ENCODE data around the gene ZNF283. TPM values are rescaled to one million over a fixed set of nuclear protein-coding genes. Genes with fewer than 3 reads are reported as not detected.
A peak's percentile ranks its signal among the peaks of the same experiment; 100 is the strongest.

Gene ZNF283
- polyA plus RNA-seq, 3 donors, result 0.80 to 2.5 (median 2.0) TPM

DNA sequence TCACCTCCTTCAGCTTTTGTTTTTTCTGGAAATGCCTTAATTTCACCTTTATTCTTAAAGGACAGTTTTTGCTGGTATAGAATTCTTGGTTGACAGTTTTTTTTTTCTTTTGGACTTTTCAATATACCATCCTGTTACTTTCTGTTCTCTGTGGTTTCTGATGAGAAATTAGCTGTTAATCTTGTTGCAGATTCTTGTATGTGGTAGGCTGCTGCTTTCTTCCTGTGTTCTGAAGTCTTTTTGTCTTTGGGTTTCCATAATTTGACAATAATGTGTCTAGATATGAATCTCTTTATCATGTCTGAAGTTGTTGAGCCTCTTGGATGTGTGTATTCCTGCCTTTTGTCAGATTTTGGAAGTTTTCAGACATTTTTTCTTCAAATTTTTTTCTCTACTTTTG is 12.0 kb downstream of the ZNF283 start:
- H3K36me3 Mint-ChIP-seq, result peaks cover 75 to 84% of the 10 kb centered on the region in 2 donors
- no peak overlapping the region for H3K4me2 ChIP-seq (replicated peaks; ENCODE audit: extremely low read depth, low read length, poor library complexity, severe bottlenecking)
- no peak overlapping the region for H3K4me3 ChIP-seq (replicated peaks in 1 of 3; ENCODE audit: low read depth in 2 of 3, low read length in 3 of 3)
- H3K9me3 Mint-ChIP-seq, result peaks cover 50 to 84% (median 80%) of the 10 kb centered on the region in 7 donors
- peaks cover 55 to 90% of the 10 kb centered on the region in 2 donors for H3K9me3 ChIP-seq (replicated peaks in 1 of 2; ENCODE audit: control insufficient read depth in 1 of 2, insufficient read depth in 1 of 2, low read length in 2 of 2)
- H3K4me3 Mint-ChIP-seq, result no peak overlapping the region
- no peaks in the 10 kb centered on the region for H3K27me3 ChIP-seq (ENCODE audit: control insufficient read depth in 2 of 2, insufficient read depth in 2 of 2, low read length in 2 of 2)
- H3K27me3 Mint-ChIP-seq (ENCODE audit: low read depth in 3 of 3), result no peaks in the 10 kb centered on the region
- H3K27ac Mint-ChIP-seq, result no peak overlapping the region
- peaks cover 61 to 92% of the 10 kb centered on the region in 2 donors for H3K36me3 ChIP-seq (replicated peaks in 1 of 2; ENCODE audit: control insufficient read depth in 1 of 2, insufficient read depth in 2 of 2, low read length in 2 of 2)
- no peak overlapping the region for H3K27ac ChIP-seq (ENCODE audit: low read depth in 1 of 2, low read length in 2 of 2)
- H3K9ac ChIP-seq (ENCODE audit: insufficient read depth, low read length, poor library complexity, severe bottlenecking), result no peak overlapping the region
- no peaks in the 10 kb centered on the region for H3K4me1 Mint-ChIP-seq
- no peaks in the 10 kb centered on the region for H3K79me2 ChIP-seq (ENCODE audit: insufficient read depth, low read length)
- TF ChIP-seq, protein P1, sequence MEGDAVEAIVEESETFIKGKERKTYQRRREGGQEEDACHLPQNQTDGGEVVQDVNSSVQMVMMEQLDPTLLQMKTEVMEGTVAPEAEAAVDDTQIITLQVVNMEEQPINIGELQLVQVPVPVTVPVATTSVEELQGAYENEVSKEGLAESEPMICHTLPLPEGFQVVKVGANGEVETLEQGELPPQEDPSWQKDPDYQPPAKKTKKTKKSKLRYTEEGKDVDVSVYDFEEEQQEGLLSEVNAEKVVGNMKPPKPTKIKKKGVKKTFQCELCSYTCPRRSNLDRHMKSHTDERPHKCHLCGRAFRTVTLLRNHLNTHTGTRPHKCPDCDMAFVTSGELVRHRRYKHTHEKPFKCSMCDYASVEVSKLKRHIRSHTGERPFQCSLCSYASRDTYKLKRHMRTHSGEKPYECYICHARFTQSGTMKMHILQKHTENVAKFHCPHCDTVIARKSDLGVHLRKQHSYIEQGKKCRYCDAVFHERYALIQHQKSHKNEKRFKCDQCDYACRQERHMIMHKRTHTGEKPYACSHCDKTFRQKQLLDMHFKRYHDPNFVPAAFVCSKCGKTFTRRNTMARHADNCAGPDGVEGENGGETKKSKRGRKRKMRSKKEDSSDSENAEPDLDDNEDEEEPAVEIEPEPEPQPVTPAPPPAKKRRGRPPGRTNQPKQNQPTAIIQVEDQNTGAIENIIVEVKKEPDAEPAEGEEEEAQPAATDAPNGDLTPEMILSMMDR (IDR thresholded peaks at IDR 0.05), result no peak
- no peak overlapping the region for H2AFZ ChIP-seq (ENCODE audit: insufficient read depth, low read depth, low read length, poor library complexity, severe bottlenecking)
- no peaks in the 10 kb centered on the region for H3K4me1 ChIP-seq (ENCODE audit: control insufficient read depth in 1 of 2, insufficient read depth in 2 of 2, low read length in 2 of 2)
- no peaks in the 10 kb centered on the region for H4K20me1 ChIP-seq (ENCODE audit: insufficient read depth, low read length)
- DNase-seq, result no peak
- intact Hi-C loops (cut with micrococcal nuclease), result no loop called here

DNA sequence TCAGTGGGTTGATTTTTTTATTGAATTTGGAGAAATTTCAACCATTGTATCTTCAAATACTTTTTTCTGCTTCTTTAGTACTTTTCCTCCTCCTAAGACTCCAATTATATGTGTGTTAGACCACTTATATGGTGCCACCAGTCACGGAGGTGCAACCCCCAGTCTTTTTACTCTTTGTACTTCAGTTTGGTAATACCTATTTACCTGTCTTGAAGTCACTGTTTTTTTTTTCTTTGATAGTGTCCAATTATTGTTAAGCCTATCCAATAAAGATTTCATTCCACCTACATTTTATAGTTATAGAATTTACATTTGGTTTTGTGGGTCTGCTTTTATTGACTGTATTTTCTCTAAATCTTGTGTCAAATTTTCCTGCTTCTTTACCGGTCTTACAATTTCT is 14.9 kb downstream of the ZNF283 start:
- Histone ChIP-seq H3K9me3 (replicated peaks in 1 of 2; ENCODE audit: control insufficient read depth in 1 of 2, insufficient read depth in 1 of 2, low read length in 2 of 2) (peaks cover 40 to 97% of the 10 kb centered on the region in 2 donors), H3K79me2 (ENCODE audit: insufficient read depth, low read length) (no peaks in the 10 kb centered on the region), H3K4me1 (ENCODE audit: control insufficient read depth in 1 of 2, insufficient read depth in 2 of 2, low read length in 2 of 2) (no peaks in the 10 kb centered on the region), H3K4me2 (replicated peaks; ENCODE audit: extremely low read depth, low read length, poor library complexity, severe bottlenecking) (no peak overlapping the region), H3K4me3 (replicated peaks in 1 of 3; ENCODE audit: low read depth in 2 of 3, low read length in 3 of 3) (peak overlapping the region in 1 of 3 experiments; percentile 34), H2AFZ (ENCODE audit: insufficient read depth, low read depth, low read length, poor library complexity, severe bottlenecking) (no peak overlapping the region), H4K20me1 (ENCODE audit: insufficient read depth, low read length) (no peaks in the 10 kb centered on the region), H3K9ac (ENCODE audit: insufficient read depth, low read length, poor library complexity, severe bottlenecking) (no peak overlapping the region), H3K36me3 (replicated peaks in 1 of 2; ENCODE audit: control insufficient read depth in 1 of 2, insufficient read depth in 2 of 2, low read length in 2 of 2) (peaks cover 40 to 89% of the 10 kb centered on the region in 2 donors), H3K27ac (ENCODE audit: low read depth in 1 of 2, low read length in 2 of 2) (no peak overlapping the region), H3K27me3 (ENCODE audit: control insufficient read depth in 2 of 2, insufficient read depth in 2 of 2, low read length in 2 of 2) (no peaks in the 10 kb centered on the region)
- DNase-seq, result no peak
- intact Hi-C loops (cut with micrococcal nuclease), result no loop called here
- TF ChIP-seq, protein P1 (IDR thresholded peaks at IDR 0.05), result no peak
- no peaks in the 10 kb centered on the region for H3K27me3 Mint-ChIP-seq (ENCODE audit: low read depth in 3 of 3)
- H3K4me1 Mint-ChIP-seq, result no peaks in the 10 kb centered on the region
- peaks cover 49 to 84% (median 76%) of the 10 kb centered on the region in 7 donors for H3K9me3 Mint-ChIP-seq
- H3K36me3 Mint-ChIP-seq, result peaks cover 67 to 78% of the 10 kb centered on the region in 2 donors
- H3K27ac Mint-ChIP-seq, result no peak overlapping the region
- WGBS (ENCODE audit: insufficient coverage), result no CpG with 5 or more reads among the region's 2 CpGs
- no peak overlapping the region for H3K4me3 Mint-ChIP-seq
